Immature natural killer cell (primary cell): ENCODE measurements around the gene FAM83E. TPM values are rescaled to one million over a fixed set of nuclear protein-coding genes. Genes with fewer than 3 reads are reported as not detected.
A peak's percentile ranks its signal among the peaks of the same experiment; 100 is the strongest.

Source experiments
- DNase-seq, 3 donors: peaks; one replicate each; pipeline ENCODE4 v3.0.0; 2022; ENCODE audit warnings: mixed read lengths in 1 of 3
- H3K27ac Mint-ChIP-seq, 6 donors: one replicate each; pipeline ENCODE4 v1.8.0; 2020; ENCODE audit warnings: mixed read lengths in 6 of 6, mild to moderate bottlenecking in 5 of 6, inconsistent platforms in 4 of 6, moderate library complexity in 3 of 6
- H3K27me3 Mint-ChIP-seq, 3 donors: one replicate each; pipeline ENCODE4 v1.8.0; 2020 to 2021; ENCODE audit warnings: low read depth in 3 of 3, mild to moderate bottlenecking in 3 of 3, mixed read lengths in 3 of 3, moderate library complexity in 3 of 3, inconsistent platforms in 1 of 3
- H3K36me3 Mint-ChIP-seq, 3 donors: one replicate each; pipeline ENCODE4 v1.8.0; 2020; ENCODE audit warnings: mixed read lengths in 3 of 3, inconsistent platforms in 2 of 3, mild to moderate bottlenecking in 2 of 3
- H3K4me1 Mint-ChIP-seq, 2 donors: one replicate each; pipeline ENCODE4 v1.8.0; 2020; ENCODE audit warnings: inconsistent platforms in 2 of 2, mild to moderate bottlenecking in 2 of 2, mixed read lengths in 2 of 2, moderate library complexity in 1 of 2
- H3K4me3 Mint-ChIP-seq, 5 donors: one replicate each; pipeline ENCODE4 v1.8.0; 2020; ENCODE audit warnings: mild to moderate bottlenecking in 5 of 5, mixed read lengths in 5 of 5, inconsistent platforms in 3 of 5, moderate library complexity in 3 of 5
- H3K9me3 Mint-ChIP-seq, 6 donors: one replicate each; pipeline ENCODE4 v1.8.0; 2020; ENCODE audit warnings: mild to moderate bottlenecking in 6 of 6, mixed read lengths in 6 of 6, inconsistent platforms in 4 of 6, moderate library complexity in 3 of 6
- polyA plus RNA-seq, 3 donors: library from polyadenylated mRNA; unstranded; fragments of 300-500 nt; fragmentation: Illumina TruSeq; gene quantifications; one replicate each; pipeline ENCODE4 v1.2.3, GENCODE V29; 2021

FAM83E gene
- polyA plus RNA-seq, 3 donors from 2014 or later, result not detected

- Mint-ChIP-seq H3K4me1 (peaks cover 46 to 54% of the 10 kb centered on the region in 2 donors), H3K9me3 (no peaks in the 10 kb centered on the region), H3K4me3 (no peak overlapping the region), H3K27ac (peak overlapping the region in 1 of 6 donors; percentile 48), H3K27me3 (peaks cover 3 to 7% (median 4%) of the 10 kb centered on the region in 3 donors), H3K36me3 (peaks cover 0 to 6% (median 4%) of the 10 kb centered on the region in 3 donors)
- no peak for DNase-seq
Measured at GRCh38 chr19:48629599-48630295, 14.9 kb upstream of the FAM83E start.

GRCh38 chr19:48629297-48629598 is 14.4 kb upstream of the FAM83E start:
- H3K27me3 Mint-ChIP-seq, result peaks cover 1 to 4% (median 2%) of the 10 kb centered on the region in 3 donors
- H3K27ac Mint-ChIP-seq, result no peak overlapping the region
- H3K36me3 Mint-ChIP-seq, result peaks cover 0 to 6% (median 4%) of the 10 kb centered on the region in 3 donors
- no peaks in the 10 kb centered on the region for H3K9me3 Mint-ChIP-seq
- no peak overlapping the region for H3K4me3 Mint-ChIP-seq
- peaks cover 46 to 52% of the 10 kb centered on the region in 2 donors for H3K4me1 Mint-ChIP-seq
- DNase-seq, result no peak

- Mint-ChIP-seq H3K27me3 (peaks cover 1 to 4% (median 2%) of the 10 kb centered on the region in 3 donors), H3K36me3 (peaks cover 3 to 9% (median 7%) of the 10 kb centered on the region in 3 donors), H3K9me3 (no peaks in the 10 kb centered on the region), H3K4me1 (peaks cover 46 to 51% of the 10 kb centered on the region in 2 donors), H3K27ac (peak overlapping the region in 2 of 6 donors; percentile 48 to 60), H3K4me3 (peak overlapping the region in 1 of 5 donors; percentile 44)
- no peak for DNase-seq
Measured at GRCh38 chr19:48628486-48629296, 13.8 kb upstream of the FAM83E start.

- H3K9me3 Mint-ChIP-seq, result no peaks in the 10 kb centered on the region
- H3K27ac Mint-ChIP-seq, result peak overlapping the region in 3 of 6 donors; percentile 74 to 84 (median 80)
- peak overlapping the region in 1 of 5 donors; percentile 49 for H3K4me3 Mint-ChIP-seq
- peaks cover 1 to 4% (median 4%) of the 10 kb centered on the region in 3 donors for H3K27me3 Mint-ChIP-seq
- peaks cover 5 to 14% (median 10%) of the 10 kb centered on the region in 3 donors for H3K36me3 Mint-ChIP-seq
- H3K4me1 Mint-ChIP-seq, result peaks cover 48 to 52% of the 10 kb centered on the region in 2 donors
- DNase-seq, result no peak
Measured at GRCh38 chr19:48627865-48628314, 13.0 kb upstream of the FAM83E start.

- H3K27me3 Mint-ChIP-seq, result peaks cover 1 to 4% (median 4%) of the 10 kb centered on the region in 3 donors
- peak overlapping the region; percentile 40 to 70 (median 66) for H3K4me3 Mint-ChIP-seq
Measured at GRCh38 chr19:48627201-48627864, 12.5 kb upstream of the FAM83E start.

GRCh38 chr19:48625891-48626327 is 11.0 kb upstream of the FAM83E start:
- Mint-ChIP-seq H3K27me3 (peaks cover 1 to 4% (median 4%) of the 10 kb centered on the region in 3 donors), H3K27ac (peak overlapping the region in 2 of 6 donors; percentile 70 to 89), H3K9me3 (no peaks in the 10 kb centered on the region), H3K4me1 (peaks cover 51 to 55% of the 10 kb centered on the region in 2 donors), H3K4me3 (no peak overlapping the region), H3K36me3 (peaks cover 5 to 15% (median 11%) of the 10 kb centered on the region in 3 donors)
- DNase-seq, result no peak

More at GRCh38 chr19:48627201-48627864, 12.5 kb upstream of the FAM83E start:
- Mint-ChIP-seq H3K9me3 (no peaks in the 10 kb centered on the region), H3K27ac (peak overlapping the region; percentile 74 to 92 (median 82)), H3K4me1 (peaks cover 48 to 51% of the 10 kb centered on the region in 2 donors), H3K36me3 (peaks cover 5 to 16% (median 9%) of the 10 kb centered on the region in 3 donors)
- DNase-seq, result peak; percentile 51 to 56 (median 52)

GRCh38 chr19:48624791-48625723 is 10.2 kb upstream of the FAM83E start:
- no peaks in the 10 kb centered on the region for H3K9me3 Mint-ChIP-seq

GRCh38 chr19:48624067-48624594 is 9.3 kb upstream of the FAM83E start:
- peak overlapping the region; percentile 81 to 98 (median 98) for H3K27ac Mint-ChIP-seq
- H3K9me3 Mint-ChIP-seq, result no peaks in the 10 kb centered on the region
- peaks cover 5 to 15% (median 11%) of the 10 kb centered on the region in 3 donors for H3K36me3 Mint-ChIP-seq
- peak overlapping the region; percentile 80 to 91 (median 87) for H3K4me3 Mint-ChIP-seq
- peaks cover 60 to 68% of the 10 kb centered on the region in 2 donors for H3K4me1 Mint-ChIP-seq
- DNase-seq, result peak; percentile 92
- H3K27me3 Mint-ChIP-seq, result peaks cover under 1 to 7% (median 4%) of the 10 kb centered on the region in 3 donors

More at GRCh38 chr19:48624791-48625723, 10.2 kb upstream of the FAM83E start:
- H3K36me3 Mint-ChIP-seq, result peaks cover 5 to 15% (median 11%) of the 10 kb centered on the region in 3 donors
- H3K4me3 Mint-ChIP-seq, result peak overlapping the region in 4 of 5 donors; percentile 13 to 54 (median 40)
- peaks cover 53 to 59% of the 10 kb centered on the region in 2 donors for H3K4me1 Mint-ChIP-seq
- H3K27ac Mint-ChIP-seq, result peak overlapping the region; percentile 65 to 97 (median 89)
- peaks cover 0 to 4% (median 4%) of the 10 kb centered on the region in 3 donors for H3K27me3 Mint-ChIP-seq
- DNase-seq, result no peak

- Mint-ChIP-seq H3K27me3 (peaks cover 3 to 11% (median 8%) of the 10 kb centered on the region in 3 donors), H3K36me3 (peaks cover 7 to 16% (median 13%) of the 10 kb centered on the region in 3 donors), H3K4me3 (peak overlapping the region; percentile 80 to 91 (median 87)), H3K27ac (peak overlapping the region; percentile 81 to 98 (median 98)), H3K4me1 (peaks cover 59 to 71% of the 10 kb centered on the region in 2 donors), H3K9me3 (no peaks in the 10 kb centered on the region)
- DNase-seq, result no peak
Measured at GRCh38 chr19:48623556-48624066, 8.7 kb upstream of the FAM83E start.

GRCh38 chr19:48619692-48620585 is 5.1 kb upstream of the FAM83E start:
- Mint-ChIP-seq H3K27me3 (peaks cover 6 to 8% (median 8%) of the 10 kb centered on the region in 3 donors), H3K27ac (peak overlapping the region; percentile 95 to 99 (median 99)), H3K36me3 (peaks cover 10 to 34% (median 18%) of the 10 kb centered on the region in 3 donors), H3K4me3 (peak overlapping the region; percentile 95 to 99 (median 96)), H3K4me1 (peaks cover 57 to 75% of the 10 kb centered on the region in 2 donors), H3K9me3 (no peaks in the 10 kb centered on the region)
- DNase-seq, result no peak
